GM10248 (cell line): ENCODE results near the gene CYTH3.
"Not testable (repeated sequence)": the region's sequence is repeated elsewhere in the genome, so short reads cannot be mapped to it uniquely, and the experiment has no call there.

Experiments used
- CTCF ChIA-PET: fragments of 300-600 bp; sonication (Branson Sonifier 250); formaldehyde crosslinking; extraction: SDS; loops from one replicate; lab custom pipeline; 2021; ENCODE audit warnings: antibody characterized with exemption; lab: Yijun Ruan, JAX
- POLR2A ChIA-PET: fragments of 350-650 bp; sonication (Branson Sonifier 250); formaldehyde crosslinking; extraction: SDS; loops from one replicate; lab custom pipeline; 2020; ENCODE audit warnings: antibody characterized with exemption; lab: Yijun Ruan, JAX
- DNase-seq: peaks from one replicate; pipeline ENCODE4 v3.0.0; 2012; ENCODE audit errors: extremely low spot score
- CTCF ChIP-seq: IDR thresholded peaks from 2 replicates; pipeline ENCODE4 v1.5.1; 2012; ENCODE audit warnings: mild to moderate bottlenecking, low read depth; ENCODE audit errors: extremely low read depth, missing control alignments, control extremely low read depth

CYTH3 gene

GRCh38 chr7:6291531-6291930, 19.1 kb upstream of the CYTH3 start:
- DNase-seq, result no peak
- POLR2A ChIA-PET, result no interaction called here
- no peak for TF ChIP-seq CTCF
- CTCF ChIA-PET, result interaction anchor here (2.2 kb wide), 1 partner anchor 15 kb away, joined by 9 read pairs; no protein-coding TSS in a partner anchor

- POLR2A ChIA-PET, result no interaction called here
- no peak for TF ChIP-seq CTCF
- DNase-seq, result no peak
- CTCF ChIA-PET, result interaction anchor here (2.2 kb wide), 1 partner anchor 13 kb away, joined by 9 read pairs; no protein-coding TSS in a partner anchor
These were observed 17.9 kb upstream of the CYTH3 start for GRCh38 chr7:6290319-6290741.

GRCh38 chr7:6288270-6288860, 15.9 kb upstream of the CYTH3 start:
- CTCF ChIA-PET, result interaction anchor here (1.0 kb wide), 1 partner anchor 41 kb away, joined by 3 read pairs; no protein-coding TSS in a partner anchor
- no peak for DNase-seq
- POLR2A ChIA-PET, result no interaction called here
- TF ChIP-seq CTCF, result no peak

- ChIA-PET POLR2A (no interaction called here), CTCF (interaction anchor here (1.0 kb wide), 2 partner anchors 9 to 64 kb away, joined by 3 read pairs; no protein-coding TSS in a partner anchor)
- no peak for TF ChIP-seq CTCF
- DNase-seq, result no peak
These were observed 14.1 kb upstream of the CYTH3 start for GRCh38 chr7:6286486-6286885.

GRCh38 chr7:6284461-6285360, 12.3 kb upstream of the CYTH3 start:
- ChIA-PET CTCF (interaction anchor here (1.0 to 1.8 kb wide), 3 partner anchors 11 to 37 kb away, joined by 3 to 4 read pairs (median 4); no protein-coding TSS in a partner anchor), POLR2A (no interaction called here)
- no peak for DNase-seq
- TF ChIP-seq CTCF, result no peak

- no peak for TF ChIP-seq CTCF
These were observed 11.6 kb upstream of the CYTH3 start for GRCh38 chr7:6284055-6284400.

GRCh38 chr7:6283391-6284054, 11.1 kb upstream of the CYTH3 start:
- DNase-seq, POLR2A ChIA-PET: not testable (repeated sequence)
- CTCF ChIA-PET, result interaction anchor here (1.0 kb wide), 1 partner anchor 10 kb away, joined by 4 read pairs; no protein-coding TSS in a partner anchor

More at GRCh38 chr7:6284055-6284400, 11.6 kb upstream of the CYTH3 start:
- DNase-seq, result no peak
- ChIA-PET CTCF (interaction anchor here (1.0 kb wide), 1 partner anchor 10 kb away, joined by 4 read pairs; no protein-coding TSS in a partner anchor), POLR2A (no interaction called here)
